ENCODE results near the gene ARHGAP15. TPM values are rescaled to one million over a fixed set of nuclear protein-coding genes. Genes with fewer than 3 reads are reported as not detected.

Gene ARHGAP15
- total RNA-seq, 1 donor from 2014 or later = not detected

- H3K4me1 Mint-ChIP-seq (ENCODE audit: low read depth, unreplicated experiment) = no peaks in the 10 kb centered on the region
- no peaks in the 10 kb centered on the region for H3K36me3 Mint-ChIP-seq (ENCODE audit: unreplicated experiment)
- H3K27me3 Mint-ChIP-seq (ENCODE audit: unreplicated experiment) = no peaks in the 10 kb centered on the region
- DNase-seq = no peak
- H3K9me3 Mint-ChIP-seq (ENCODE audit: unreplicated experiment) = no peaks in the 10 kb centered on the region
- H3K4me3 Mint-ChIP-seq (ENCODE audit: unreplicated experiment) = no peak overlapping the region
- no peak overlapping the region for H3K27ac Mint-ChIP-seq (ENCODE audit: unreplicated experiment)
- TF ChIP-seq CTCF (IDR thresholded peaks at IDR 0.05; ENCODE audit: partially characterized antibody, unreplicated experiment) = no peak
These were observed 23.0 kb downstream of the ARHGAP15 start for GRCh38 chr2:143152219-143152618.

GRCh38 chr2:143152637-143153036, 23.4 kb downstream of the ARHGAP15 start:
- no peak overlapping the region for H3K4me3 Mint-ChIP-seq (ENCODE audit: unreplicated experiment)
- H3K27ac Mint-ChIP-seq (ENCODE audit: unreplicated experiment) = no peak overlapping the region
- H3K9me3 Mint-ChIP-seq (ENCODE audit: unreplicated experiment) = no peaks in the 10 kb centered on the region

GRCh38 chr2:143155661-143156060, 26.4 kb downstream of the ARHGAP15 start:
- H3K36me3 Mint-ChIP-seq (ENCODE audit: unreplicated experiment) = no peaks in the 10 kb centered on the region
- H3K27me3 Mint-ChIP-seq (ENCODE audit: unreplicated experiment) = no peaks in the 10 kb centered on the region
- no peak overlapping the region for H3K27ac Mint-ChIP-seq (ENCODE audit: unreplicated experiment)

More at GRCh38 chr2:143152637-143153036, 23.4 kb downstream of the ARHGAP15 start:
- Mint-ChIP-seq H3K36me3 (ENCODE audit: unreplicated experiment) (no peaks in the 10 kb centered on the region), H3K4me1 (ENCODE audit: low read depth, unreplicated experiment) (no peaks in the 10 kb centered on the region), H3K27me3 (ENCODE audit: unreplicated experiment) (no peaks in the 10 kb centered on the region)
- DNase-seq = no peak
- TF ChIP-seq CTCF (IDR thresholded peaks at IDR 0.05; ENCODE audit: partially characterized antibody, unreplicated experiment) = no peak

GRCh38 chr2:143157001-143157400, 27.8 kb downstream of the ARHGAP15 start:
- DNase-seq = no peak
- no peak for TF ChIP-seq CTCF (IDR thresholded peaks at IDR 0.05; ENCODE audit: partially characterized antibody, unreplicated experiment)

More at GRCh38 chr2:143155661-143156060, 26.4 kb downstream of the ARHGAP15 start:
- H3K4me1 Mint-ChIP-seq (ENCODE audit: low read depth, unreplicated experiment) = no peaks in the 10 kb centered on the region
- H3K4me3 Mint-ChIP-seq (ENCODE audit: unreplicated experiment) = no peak overlapping the region
- no peak for TF ChIP-seq CTCF (IDR thresholded peaks at IDR 0.05; ENCODE audit: partially characterized antibody, unreplicated experiment)
- H3K9me3 Mint-ChIP-seq (ENCODE audit: unreplicated experiment) = no peaks in the 10 kb centered on the region
- DNase-seq = no peak

GRCh38 chr2:143157418-143157817, 28.2 kb downstream of the ARHGAP15 start:
- no peak for TF ChIP-seq CTCF (IDR thresholded peaks at IDR 0.05; ENCODE audit: partially characterized antibody, unreplicated experiment)
- Mint-ChIP-seq H3K36me3 (ENCODE audit: unreplicated experiment) (no peaks in the 10 kb centered on the region), H3K4me1 (ENCODE audit: low read depth, unreplicated experiment) (peaks cover 5% of the 10 kb centered on the region), H3K4me3 (ENCODE audit: unreplicated experiment) (no peak overlapping the region), H3K27me3 (ENCODE audit: unreplicated experiment) (no peaks in the 10 kb centered on the region), H3K9me3 (ENCODE audit: unreplicated experiment) (no peaks in the 10 kb centered on the region), H3K27ac (ENCODE audit: unreplicated experiment) (no peak overlapping the region)
- no peak for DNase-seq

More at GRCh38 chr2:143157001-143157400, 27.8 kb downstream of the ARHGAP15 start:
- H3K27ac Mint-ChIP-seq (ENCODE audit: unreplicated experiment) = no peak overlapping the region
- H3K9me3 Mint-ChIP-seq (ENCODE audit: unreplicated experiment) = no peaks in the 10 kb centered on the region
- H3K4me3 Mint-ChIP-seq (ENCODE audit: unreplicated experiment) = no peak overlapping the region
- no peaks in the 10 kb centered on the region for H3K27me3 Mint-ChIP-seq (ENCODE audit: unreplicated experiment)
- peaks cover 5% of the 10 kb centered on the region for H3K4me1 Mint-ChIP-seq (ENCODE audit: low read depth, unreplicated experiment)
- H3K36me3 Mint-ChIP-seq (ENCODE audit: unreplicated experiment) = no peaks in the 10 kb centered on the region

All from glutamatergic neuron (in vitro differentiated cells).